ENCODE measurements around the gene ELOVL3.

Gene ELOVL3

DNA sequence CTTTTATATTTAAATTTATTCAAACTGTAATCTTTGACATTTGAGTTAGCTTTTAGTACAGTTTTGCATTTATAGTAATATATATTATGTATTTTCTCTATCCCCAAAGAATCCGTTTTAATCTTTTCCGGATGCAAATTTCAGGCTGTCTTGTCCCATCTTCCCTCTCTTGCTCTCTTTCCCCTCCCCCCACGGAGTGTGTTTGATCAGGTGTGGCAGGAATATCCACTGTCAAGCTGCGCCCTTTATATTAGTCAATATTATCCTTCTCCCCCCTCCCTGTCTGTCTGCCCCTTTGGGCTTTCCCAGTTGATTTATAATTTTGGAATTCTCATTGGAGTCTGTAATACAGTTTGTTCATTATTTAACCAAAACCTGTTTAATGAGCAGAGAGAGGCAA lies 38.3 kb downstream of the ELOVL3 start:
- no CpG with 5 or more reads among the region's 4 CpGs for WGBS (ENCODE audit: extremely low coverage, insufficient coverage, insufficient read length)

DNA sequence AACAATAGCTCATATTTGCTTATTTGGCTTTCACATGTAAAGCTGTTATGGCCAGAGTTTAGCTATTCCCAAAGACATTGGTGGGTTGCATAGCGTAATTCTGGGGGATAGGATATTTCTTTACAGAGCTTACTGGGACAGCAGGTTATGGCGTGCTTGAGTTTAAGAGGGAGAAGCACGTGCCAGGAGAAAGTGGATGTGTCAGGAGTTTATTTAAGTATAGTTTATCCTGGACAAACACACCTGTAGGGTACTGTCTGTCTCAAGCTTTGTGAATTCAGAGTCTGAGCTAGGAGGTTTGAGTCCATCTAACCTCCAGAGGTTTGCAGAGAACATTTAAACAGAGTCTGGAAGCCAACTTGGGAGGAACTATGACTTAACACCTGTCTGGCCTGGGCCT lies 40.6 kb downstream of the ELOVL3 start:
- H3K4me2 ChIP-seq (ENCODE audit: low read length): no peak overlapping the region
- H3K4me1 ChIP-seq (ENCODE audit: control insufficient read depth in 1 of 2, insufficient read depth in 2 of 2, low read length in 2 of 2): peaks cover 0 to 3% of the 10 kb centered on the region in 2 experiments
- H3K27me3 ChIP-seq (ENCODE audit: insufficient read depth, low read length): no peaks in the 10 kb centered on the region
- no peak overlapping the region for H2AFZ ChIP-seq (ENCODE audit: insufficient read depth, low read length, poor library complexity)
- H3K27ac ChIP-seq (ENCODE audit: low read depth, low read length): no peak overlapping the region
- H2BK120ac ChIP-seq (ENCODE audit: insufficient read depth, low read length, poor library complexity): no peak overlapping the region
- H3K79me2 ChIP-seq (ENCODE audit: control insufficient read depth, insufficient read depth, low read length, poor library complexity): no peaks in the 10 kb centered on the region
- no peak overlapping the region for H2BK12ac ChIP-seq (ENCODE audit: low read length)
- no peak overlapping the region for H3K4me3 ChIP-seq (ENCODE audit: low read depth, low read length)
- peaks cover 6 to 13% of the 10 kb centered on the region in 2 experiments for H3K36me3 ChIP-seq (ENCODE audit: control insufficient read depth in 1 of 2, insufficient read depth in 2 of 2, low read length in 2 of 2)
- no peak overlapping the region for H2BK5ac ChIP-seq (ENCODE audit: low read depth, low read length, poor library complexity)
- no peak overlapping the region for H3K23ac ChIP-seq (ENCODE audit: low read length)
- H4K8ac ChIP-seq (ENCODE audit: low read depth, low read length): no peak overlapping the region
- no peak overlapping the region for H3K14ac ChIP-seq (ENCODE audit: low read length)
- H2AK5ac ChIP-seq (ENCODE audit: low read length): no peak overlapping the region
- no peak overlapping the region for H4K12ac ChIP-seq (ENCODE audit: low read depth, low read length)
- H3K79me1 ChIP-seq (ENCODE audit: low read length): no peaks in the 10 kb centered on the region
- no peak overlapping the region for H4K91ac ChIP-seq (ENCODE audit: low read depth, low read length)
- H3K9ac ChIP-seq (ENCODE audit: low read length): no peak overlapping the region
- no CpG with 5 or more reads among the region's 3 CpGs for WGBS (ENCODE audit: extremely low coverage, insufficient coverage, insufficient read length)
- H3K9me3 ChIP-seq (ENCODE audit: insufficient read depth, low read depth, low read length): no peaks in the 10 kb centered on the region
- no peak overlapping the region for H3K18ac ChIP-seq (ENCODE audit: low read length)
- DNase-seq: no peak
- no peak overlapping the region for H3K4ac ChIP-seq (ENCODE audit: low read depth, low read length)

More for the DNA sequence above, 38.3 kb downstream of the ELOVL3 start:
- Histone ChIP-seq H3K9ac (ENCODE audit: low read length) (no peak overlapping the region), H4K8ac (ENCODE audit: low read depth, low read length) (no peak overlapping the region), H3K4me2 (ENCODE audit: low read length) (no peak overlapping the region), H3K4me1 (ENCODE audit: control insufficient read depth in 1 of 2, insufficient read depth in 2 of 2, low read length in 2 of 2) (peaks cover 0 to 3% of the 10 kb centered on the region in 2 experiments), H3K4me3 (ENCODE audit: low read depth, low read length) (no peak overlapping the region), H3K27ac (ENCODE audit: low read depth, low read length) (no peak overlapping the region), H3K4ac (ENCODE audit: low read depth, low read length) (no peak overlapping the region), H3K36me3 (ENCODE audit: control insufficient read depth in 1 of 2, insufficient read depth in 2 of 2, low read length in 2 of 2) (peaks cover 9 to 23% of the 10 kb centered on the region in 2 experiments), H3K18ac (ENCODE audit: low read length) (no peak overlapping the region), H4K12ac (ENCODE audit: low read depth, low read length) (no peak overlapping the region), H2AK5ac (ENCODE audit: low read length) (no peak overlapping the region), H2AFZ (ENCODE audit: insufficient read depth, low read length, poor library complexity) (no peak overlapping the region), H4K91ac (ENCODE audit: low read depth, low read length) (no peak overlapping the region), H2BK5ac (ENCODE audit: low read depth, low read length, poor library complexity) (no peak overlapping the region), H3K79me1 (ENCODE audit: low read length) (no peaks in the 10 kb centered on the region), H3K14ac (ENCODE audit: low read length) (no peak overlapping the region), H2BK120ac (ENCODE audit: insufficient read depth, low read length, poor library complexity) (no peak overlapping the region), H3K23ac (ENCODE audit: low read length) (no peak overlapping the region), H3K79me2 (ENCODE audit: control insufficient read depth, insufficient read depth, low read length, poor library complexity) (no peaks in the 10 kb centered on the region), H3K27me3 (ENCODE audit: insufficient read depth, low read length) (no peaks in the 10 kb centered on the region), H3K9me3 (ENCODE audit: insufficient read depth, low read depth, low read length) (no peaks in the 10 kb centered on the region), H2BK12ac (ENCODE audit: low read length) (no peak overlapping the region)
- no peak for DNase-seq

DNA sequence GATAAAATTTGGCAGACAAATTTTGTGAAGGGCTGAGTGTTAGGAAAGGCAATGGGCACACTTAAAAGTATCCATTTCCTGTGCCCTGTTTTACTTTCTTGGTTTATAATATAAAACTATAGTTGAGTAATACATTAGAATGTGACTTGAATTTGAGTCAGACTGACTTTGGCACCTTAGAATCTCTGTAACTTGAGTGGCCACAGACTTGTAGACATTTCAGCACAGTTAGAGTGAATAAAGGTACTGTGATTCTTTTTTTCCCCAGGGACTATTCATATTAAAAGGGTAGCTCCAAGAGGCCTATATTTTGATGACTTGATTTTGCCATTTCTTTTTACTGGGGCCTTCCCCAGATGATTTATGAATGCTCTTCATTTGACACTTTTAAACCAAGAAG lies 41.6 kb downstream of the ELOVL3 start:
- H3K36me3 ChIP-seq (ENCODE audit: control insufficient read depth in 1 of 2, insufficient read depth in 2 of 2, low read length in 2 of 2): peaks cover 3 to 6% of the 10 kb centered on the region in 2 experiments
- H2BK5ac ChIP-seq (ENCODE audit: low read depth, low read length, poor library complexity): no peak overlapping the region
- no peak overlapping the region for H2AK5ac ChIP-seq (ENCODE audit: low read length)
- no peak overlapping the region for H3K4me3 ChIP-seq (ENCODE audit: low read depth, low read length)
- DNase-seq: no peak
- no peak overlapping the region for H3K14ac ChIP-seq (ENCODE audit: low read length)
- no peak overlapping the region for H3K4me2 ChIP-seq (ENCODE audit: low read length)
- H2BK12ac ChIP-seq (ENCODE audit: low read length): no peak overlapping the region
- H3K79me2 ChIP-seq (ENCODE audit: control insufficient read depth, insufficient read depth, low read length, poor library complexity): no peaks in the 10 kb centered on the region
- no peak overlapping the region for H3K23ac ChIP-seq (ENCODE audit: low read length)
- H4K12ac ChIP-seq (ENCODE audit: low read depth, low read length): no peak overlapping the region
- no peaks in the 10 kb centered on the region for H3K79me1 ChIP-seq (ENCODE audit: low read length)
- no peak overlapping the region for H3K27ac ChIP-seq (ENCODE audit: low read depth, low read length)
- no peak overlapping the region for H2BK120ac ChIP-seq (ENCODE audit: insufficient read depth, low read length, poor library complexity)
- no peak overlapping the region for H2AFZ ChIP-seq (ENCODE audit: insufficient read depth, low read length, poor library complexity)
- H4K8ac ChIP-seq (ENCODE audit: low read depth, low read length): no peak overlapping the region
- no peak overlapping the region for H3K4ac ChIP-seq (ENCODE audit: low read depth, low read length)
- H4K91ac ChIP-seq (ENCODE audit: low read depth, low read length): no peak overlapping the region
- H3K27me3 ChIP-seq (ENCODE audit: insufficient read depth, low read length): no peaks in the 10 kb centered on the region
- H3K4me1 ChIP-seq (ENCODE audit: control insufficient read depth in 1 of 2, insufficient read depth in 2 of 2, low read length in 2 of 2): peaks cover 0 to 3% of the 10 kb centered on the region in 2 experiments
- H3K9me3 ChIP-seq (ENCODE audit: insufficient read depth, low read depth, low read length): no peaks in the 10 kb centered on the region
- no peak overlapping the region for H3K9ac ChIP-seq (ENCODE audit: low read length)
- H3K18ac ChIP-seq (ENCODE audit: low read length): no peak overlapping the region

DNA sequence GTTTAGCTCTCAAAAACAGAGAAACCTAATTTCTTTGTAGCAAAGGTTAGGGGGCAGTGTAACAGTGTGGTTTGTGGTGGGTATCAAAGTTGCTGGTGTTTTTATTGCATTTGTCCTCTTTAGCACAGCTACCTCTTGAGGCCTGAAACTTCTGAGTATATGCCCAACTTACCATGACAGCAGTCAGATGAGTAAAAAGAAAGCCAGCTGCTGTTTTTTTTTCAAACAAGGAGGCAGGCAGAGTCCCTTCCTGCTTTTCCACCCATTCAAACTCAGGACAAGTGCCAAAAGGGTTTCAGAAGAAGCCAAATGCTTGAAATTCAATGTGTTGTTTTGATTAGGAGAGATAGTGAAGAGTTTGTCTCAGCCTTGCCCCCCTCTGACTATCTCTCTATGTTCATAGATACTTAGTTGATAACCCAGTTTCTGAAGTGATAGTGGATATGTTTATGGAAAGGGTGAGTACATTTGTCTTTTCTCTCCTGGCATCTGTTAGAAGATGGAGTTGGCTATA lies 42.3 kb downstream of the ELOVL3 start:
- Histone ChIP-seq H3K4me2 (ENCODE audit: low read length) (no peak overlapping the region), H3K36me3 (ENCODE audit: control insufficient read depth in 1 of 2, insufficient read depth in 2 of 2, low read length in 2 of 2) (peaks cover 3 to 5% of the 10 kb centered on the region in 2 experiments), H3K79me1 (ENCODE audit: low read length) (no peaks in the 10 kb centered on the region), H2AFZ (ENCODE audit: insufficient read depth, low read length, poor library complexity) (no peak overlapping the region), H4K91ac (ENCODE audit: low read depth, low read length) (no peak overlapping the region), H2BK12ac (ENCODE audit: low read length) (no peak overlapping the region), H3K27me3 (ENCODE audit: insufficient read depth, low read length) (no peaks in the 10 kb centered on the region), H3K18ac (ENCODE audit: low read length) (no peak overlapping the region), H4K8ac (ENCODE audit: low read depth, low read length) (no peak overlapping the region), H3K4me1 (ENCODE audit: control insufficient read depth in 1 of 2, insufficient read depth in 2 of 2, low read length in 2 of 2) (peaks cover 0 to 3% of the 10 kb centered on the region in 2 experiments), H3K9me3 (ENCODE audit: insufficient read depth, low read depth, low read length) (no peaks in the 10 kb centered on the region), H3K79me2 (ENCODE audit: control insufficient read depth, insufficient read depth, low read length, poor library complexity) (no peaks in the 10 kb centered on the region), H3K23ac (ENCODE audit: low read length) (no peak overlapping the region), H3K27ac (ENCODE audit: low read depth, low read length) (no peak overlapping the region), H2AK5ac (ENCODE audit: low read length) (no peak overlapping the region), H3K9ac (ENCODE audit: low read length) (no peak overlapping the region), H4K12ac (ENCODE audit: low read depth, low read length) (no peak overlapping the region), H3K14ac (ENCODE audit: low read length) (no peak overlapping the region), H2BK120ac (ENCODE audit: insufficient read depth, low read length, poor library complexity) (no peak overlapping the region), H3K4me3 (ENCODE audit: low read depth, low read length) (no peak overlapping the region), H2BK5ac (ENCODE audit: low read depth, low read length, poor library complexity) (no peak overlapping the region), H3K4ac (ENCODE audit: low read depth, low read length) (no peak overlapping the region)
- DNase-seq: no peak
